ENCODE measurements around the gene VGLL4. TPM values are rescaled to one million over a fixed set of nuclear protein-coding genes. Genes with fewer than 3 reads are reported as not detected.

VGLL4 gene
- total and polyA plus RNA-seq, 2 of the 4 experiments (the other 2 are of a cell fraction): 26.2 to 35.4 TPM

GRCh38 chr3:11654166-11654565 lies 10.5 kb upstream of the VGLL4 start:
- no peak overlapping the region for H3K9ac ChIP-seq (ENCODE audit: low read depth, low read length)
- no TSS peak for BruUV-seq (replicated peaks)
- DNase-seq (no peak), ATAC-seq (ENCODE audit: low read depth) (no peak)
- no peak for TF ChIP-seq MAZ (IDR thresholded peaks at IDR 0.05; ENCODE audit: borderline replicate concordance, low read depth, low read length)
- no peak for TF ChIP-seq RFX5 (IDR thresholded peaks at IDR 0.05; ENCODE audit: low read depth, low read length)
- TF ChIP-seq ELK1 (IDR thresholded peaks at IDR 0.05; ENCODE audit: borderline replicate concordance, low read depth, low read length): no peak
- no peak for TF ChIP-seq USF2 (IDR thresholded peaks at IDR 0.05; ENCODE audit: low read depth, low read length)
- TF ChIP-seq CTCF (conservative IDR thresholded peaks at IDR 0.05; ENCODE audit: low read depth, low read length): no peak
- TF ChIP-seq POLR2A (IDR thresholded peaks at IDR 0.05; ENCODE audit: low read depth, low read length): no peak
- H4K8ac ChIP-seq (ENCODE audit: low read depth in 2 of 2, low read length in 2 of 2): no peak overlapping the region
- H3K4me3 ChIP-seq (ENCODE audit: insufficient read depth, low read depth, low read length): no peak overlapping the region
- H3K9me3 ChIP-seq (ENCODE audit: control insufficient read depth, insufficient read depth, low read length): no peaks in the 10 kb centered on the region
- no peak overlapping the region for H3K4me2 ChIP-seq (ENCODE audit: low read depth, low read length)
- peaks cover 9 to 24% of the 10 kb centered on the region in 2 experiments; a peak in 3 of 4 replicates for H3K79me1 ChIP-seq (ENCODE audit: low read depth in 1 of 2, low read length in 2 of 2)
- no peaks in the 10 kb centered on the region for H3K27me3 ChIP-seq (ENCODE audit: control insufficient read depth, insufficient read depth, low read length)
- ChIA-PET CTCF (no interaction called here), POLR2A (ENCODE audit: unreplicated experiment) (no interaction called here)
- no peak overlapping the region for H2AK5ac ChIP-seq (ENCODE audit: low read depth, low read length)
- peaks cover 4% of the 10 kb centered on the region; the same call in 1 of the 2 replicates for H3K9me1 ChIP-seq (ENCODE audit: insufficient read depth, low read length)
- no peaks in the 10 kb centered on the region; the same call in 1 of the 2 replicates for H4K20me1 ChIP-seq (ENCODE audit: insufficient read depth, low read length)
- H2AK9ac ChIP-seq (replicated peaks; ENCODE audit: low read depth, low read length, poor library complexity): no peak overlapping the region
- no peak overlapping the region for H2AFZ ChIP-seq (replicated peaks; ENCODE audit: low read length, poor library complexity)
- no peak overlapping the region for H3K23ac ChIP-seq (ENCODE audit: low read depth, low read length)
- H2BK5ac ChIP-seq (ENCODE audit: low read depth, low read length, poor library complexity, severe bottlenecking): no peak overlapping the region
- H3K36me3 ChIP-seq (ENCODE audit: control insufficient read depth, insufficient read depth, low read length): no peaks in the 10 kb centered on the region
- no peak overlapping the region for H3K4ac ChIP-seq (ENCODE audit: low read depth, low read length)
- WGBS, 2 experiments (ENCODE audit: extremely low coverage in 2 of 2, insufficient read length in 1 of 2): no CpG with 5 or more reads among the region's 4 CpGs
- no peak overlapping the region for H4K5ac ChIP-seq (ENCODE audit: low read depth, low read length)
- H2BK15ac ChIP-seq (ENCODE audit: low read depth, low read length): no peak overlapping the region
- dilution Hi-C loops (cut with HindIII; ENCODE audit: low sequenced_read_pairs, unreplicated experiment): no loop called here
- H2BK20ac ChIP-seq (ENCODE audit: low read depth, low read length): no peak overlapping the region
- H3K27ac ChIP-seq (ENCODE audit: insufficient read depth, low read length): no peak overlapping the region
- H3K4me1 ChIP-seq (ENCODE audit: control insufficient read depth, insufficient read depth, low read length): no peaks in the 10 kb centered on the region
- no peak overlapping the region for H3K56ac ChIP-seq (ENCODE audit: extremely low read depth, insufficient read depth, low read length)
- in situ Hi-C loops (cut with MboI; ENCODE audit: low sequenced_read_pairs): loop anchor here (10.0 to 25.0 kb wide), 3 partner anchors 589 to 892 kb away; no protein-coding TSS in a partner anchor
- no peak overlapping the region for H2BK120ac ChIP-seq (ENCODE audit: low read depth, low read length)
- intact Hi-C loops (cut with micrococcal nuclease): loop anchor here (2.0 to 5.0 kb wide), 3 partner anchors 151 to 707 kb away; no protein-coding TSS in a partner anchor
- no peak overlapping the region for H3K14ac ChIP-seq (replicated peaks; ENCODE audit: low read depth, low read length)
- H3K18ac ChIP-seq (ENCODE audit: low read depth, low read length): no peak overlapping the region
- H4K91ac ChIP-seq (ENCODE audit: insufficient read depth, low read depth, low read length): no peak overlapping the region

Data from IMR-90 (cell line).